CD4-positive, alpha-beta T cell treated with Interleukin-15 for 1 hour (primary cell): Measurements from ENCODE around the gene SRP54.
"Not testable (repeated sequence)": the region's sequence is repeated elsewhere in the genome, so short reads cannot be mapped to it uniquely, and the experiment has no call there.

Experiments used
- DNase-seq: peaks from one replicate; pipeline ENCODE4 v3.0.0-alpha.2; 2020

The SRP54 gene

GRCh38 chr14:34985740-34986139, 2.9 kb downstream of the SRP54 start:
- no peak for DNase-seq

- no peak for DNase-seq
These were observed 4.4 kb downstream of the SRP54 start for GRCh38 chr14:34987180-34987579.

DNA sequence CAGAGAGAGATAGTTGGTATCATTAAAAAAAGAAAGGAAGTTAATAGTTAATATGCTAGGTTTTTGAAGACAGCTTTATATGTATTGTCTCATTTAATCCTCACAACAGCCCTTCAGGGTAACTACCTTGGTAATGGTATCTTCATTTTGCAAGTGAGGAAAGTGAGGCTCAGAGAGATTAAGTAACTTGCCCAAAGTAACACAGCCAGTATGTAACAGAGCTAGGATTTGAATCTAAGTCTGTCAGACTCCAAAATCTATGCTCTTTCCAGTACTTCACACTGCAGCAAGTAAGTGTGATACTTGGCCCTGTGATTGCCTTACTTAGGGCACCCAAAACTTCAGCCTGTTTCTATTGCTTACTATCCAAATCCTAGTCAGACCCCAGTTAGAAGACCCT, 7.0 kb downstream of the SRP54 start:
- no peak for DNase-seq

DNA sequence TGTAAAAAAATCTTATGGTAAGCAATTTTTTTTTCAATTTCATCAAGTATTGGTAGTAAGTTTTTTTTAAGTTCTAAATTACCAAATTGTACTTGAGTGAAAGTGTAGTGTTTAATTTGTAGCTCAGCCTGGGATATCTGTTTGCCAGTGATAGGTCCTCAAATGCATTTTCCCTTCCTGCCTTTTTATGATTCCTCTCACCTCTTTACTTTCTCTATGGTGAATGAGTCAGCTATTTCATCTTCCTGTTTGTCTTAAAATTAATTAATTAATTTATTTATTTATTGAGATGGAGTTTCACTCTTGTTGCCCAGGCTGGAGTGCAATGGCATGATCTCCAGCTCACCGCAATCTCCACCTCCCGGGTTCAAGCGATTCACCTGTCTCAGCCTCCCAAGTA, 10.6 kb downstream of the SRP54 start:
- no peak for DNase-seq

DNA sequence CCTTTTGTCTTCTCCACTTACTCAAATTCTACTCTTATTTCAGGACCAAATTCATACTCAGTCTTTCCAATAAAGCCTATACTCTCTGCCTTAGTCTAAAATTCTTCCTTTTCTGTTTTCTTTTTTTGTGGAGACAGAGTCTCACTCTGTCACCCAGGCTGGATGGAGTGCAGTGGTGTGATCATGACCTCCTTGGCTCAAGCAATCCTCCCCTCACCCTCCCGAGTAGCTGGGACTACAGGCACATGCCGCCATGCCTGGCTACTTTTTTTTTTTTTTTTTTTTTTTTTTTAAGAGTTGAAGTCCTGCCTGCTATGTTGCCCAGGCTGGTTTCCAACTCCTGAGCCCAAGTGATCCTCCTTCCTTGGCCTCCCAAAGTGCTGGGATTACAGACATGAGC, 11.9 kb downstream of the SRP54 start:
- DNase-seq, result no peak

DNA sequence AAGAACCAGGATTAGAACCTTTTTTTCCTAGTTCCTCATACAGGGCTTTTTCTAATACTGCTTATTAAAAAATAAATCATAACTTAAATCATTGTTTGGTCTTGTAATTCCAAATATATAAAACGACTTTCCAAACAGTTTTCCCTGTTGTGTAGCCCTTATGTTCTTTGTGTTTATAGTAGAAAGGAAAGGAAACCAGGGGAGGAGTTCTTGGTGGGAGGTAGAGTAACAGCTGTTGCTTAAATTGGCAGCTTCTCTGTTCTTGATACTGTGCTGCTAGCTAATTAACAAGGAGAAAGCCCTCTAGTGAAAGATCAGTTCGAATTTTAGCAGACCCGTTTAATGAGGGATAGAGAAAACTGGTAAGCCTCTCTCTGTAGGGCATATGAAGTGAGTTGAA, 15.0 kb downstream of the SRP54 start:
- no peak for DNase-seq

DNA sequence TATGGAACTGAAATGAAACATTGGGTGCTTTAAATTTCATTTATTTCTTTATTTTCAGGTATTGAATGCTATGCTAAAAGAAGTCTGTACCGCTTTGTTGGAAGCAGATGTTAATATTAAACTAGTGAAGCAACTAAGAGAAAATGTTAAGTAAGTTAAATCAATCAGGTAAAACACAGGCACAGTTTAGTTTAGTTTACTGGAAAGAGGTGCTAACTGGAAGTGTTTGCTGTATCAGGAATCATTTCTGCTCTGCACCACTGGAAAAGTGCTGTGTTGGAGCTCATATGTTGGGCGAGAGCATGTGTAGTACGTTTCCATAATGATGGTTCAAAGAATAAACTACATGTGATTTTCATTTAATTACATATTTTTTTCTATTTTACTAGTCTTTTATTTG, 16.7 kb downstream of the SRP54 start:
- DNase-seq, result no peak

- no peak for DNase-seq
These were observed 18.8 kb downstream of the SRP54 start for GRCh38 chr14:35001621-35002020.

DNA sequence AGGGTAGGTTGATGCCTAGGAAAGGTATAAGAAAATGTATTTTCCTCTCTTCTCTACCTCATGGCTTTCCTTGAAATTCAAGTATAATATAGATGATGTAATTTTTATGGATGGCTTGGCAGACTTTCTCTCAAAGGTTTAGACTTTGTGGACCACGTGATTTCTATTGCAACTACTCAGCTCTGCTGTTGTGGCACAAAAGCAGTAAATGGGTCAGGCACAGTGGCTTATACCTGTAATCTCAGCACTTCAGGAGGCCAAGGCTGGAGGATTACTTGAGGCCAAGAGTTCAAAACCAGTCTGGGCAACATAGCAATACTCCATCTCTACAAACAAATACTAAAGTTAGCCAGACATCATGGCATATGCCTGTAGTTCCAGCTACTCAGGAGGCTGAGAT, 22.0 kb downstream of the SRP54 start:
- no peak for DNase-seq

- DNase-seq, result no peak
These were observed 33.8 kb downstream of the SRP54 start for GRCh38 chr14:35016568-35016967.

- no peak for DNase-seq
These were observed 37.9 kb downstream of the SRP54 start for GRCh38 chr14:35020713-35021112.

GRCh38 chr14:35028435-35028834, 45.6 kb downstream of the SRP54 start:
- no peak for DNase-seq

GRCh38 chr14:35032562-35032961, 49.8 kb downstream of the SRP54 start:
- no peak for DNase-seq

GRCh38 chr14:35034440-35034833, 51.6 kb downstream of the SRP54 start:
- no peak for DNase-seq

DNA sequence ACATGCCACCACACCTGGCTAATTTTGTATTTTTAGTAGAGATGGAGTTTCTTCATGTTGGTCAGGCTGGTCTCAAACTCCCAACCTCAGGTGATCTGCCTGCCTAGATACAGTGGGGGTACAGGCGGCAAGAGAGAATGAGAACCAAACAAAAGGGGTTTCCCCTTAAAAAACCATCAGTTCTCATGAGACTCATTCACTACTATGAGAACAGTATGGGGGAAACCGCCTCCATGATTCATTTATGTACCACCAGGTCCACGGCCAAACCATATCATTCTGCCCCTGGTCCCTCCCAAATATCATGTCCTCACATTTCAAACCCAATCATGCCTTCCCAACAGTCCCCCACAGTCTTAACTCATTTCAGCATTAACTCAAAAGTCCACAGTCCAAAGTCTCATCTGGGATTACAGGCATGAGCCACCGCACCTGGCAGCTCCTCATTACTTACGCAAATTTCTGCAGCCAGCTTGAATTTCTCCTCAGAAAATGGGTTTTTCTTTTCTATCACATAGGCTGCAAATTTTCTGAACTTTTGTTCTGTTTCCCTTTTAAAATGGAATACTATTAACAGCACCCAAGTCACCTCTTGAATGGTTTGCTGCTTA, 52.3 kb downstream of the SRP54 start:
- DNase-seq, result not testable (repeated sequence)

- not testable (repeated sequence) for DNase-seq
These were observed 55.5 kb downstream of the SRP54 start for GRCh38 chr14:35038312-35038711.

- no peak for DNase-seq
These were observed 59.8 kb downstream of the SRP54 start for GRCh38 chr14:35042632-35043031.

- DNase-seq, result no peak
These were observed 60.3 kb downstream of the SRP54 start for GRCh38 chr14:35043046-35043445.

- no peak for DNase-seq
These were observed 62.4 kb downstream of the SRP54 start for GRCh38 chr14:35044939-35045797.

GRCh38 chr14:35045798-35046047, 62.9 kb downstream of the SRP54 start:
- no peak for DNase-seq

DNA sequence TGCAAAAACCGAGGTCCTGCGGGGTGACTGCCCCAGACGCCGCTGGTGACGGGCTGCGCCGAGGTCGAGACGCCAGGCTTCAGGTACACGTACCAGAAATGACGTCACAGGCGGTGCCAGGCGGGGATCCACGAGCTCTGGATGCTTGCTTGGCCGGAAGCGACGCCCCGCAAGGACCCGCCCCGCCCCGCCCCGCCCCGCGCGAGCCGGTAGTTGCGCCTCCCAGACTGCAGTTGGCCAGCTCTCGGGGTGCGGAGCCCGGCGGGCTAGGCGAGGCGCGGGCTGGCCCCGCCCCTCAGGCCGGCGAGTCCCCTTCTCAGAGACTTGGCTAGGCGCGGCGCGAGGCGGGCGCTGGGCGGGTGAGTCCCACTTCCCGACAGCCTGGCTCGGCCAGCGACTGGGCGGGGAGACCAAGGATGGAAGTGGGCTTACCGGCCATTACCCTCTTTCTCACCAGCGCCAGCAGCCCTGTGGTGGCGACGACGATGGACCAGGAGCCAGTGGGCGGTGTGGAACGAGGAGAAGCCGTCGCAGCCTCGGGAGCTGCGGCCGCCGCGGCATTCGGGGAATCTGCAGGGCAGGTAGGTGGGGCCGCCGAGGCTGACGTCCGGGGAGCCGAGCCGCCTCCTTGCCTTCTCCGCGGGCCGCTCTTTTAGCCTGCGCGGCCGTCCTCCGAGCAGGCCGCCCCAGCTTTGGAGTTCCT, 63.4 kb downstream of the SRP54 start, which contains the start of gene FAM177A1:
FAM177A1 (plus strand) TSS at position 225 of the 703 bp plus-strand sequence; CDS start at position 417, 192 bp downstream.
- peak; percentile 100 for DNase-seq

- DNase-seq, result no peak
These were observed 64.2 kb downstream of the SRP54 start for GRCh38 chr14:35046751-35047536.

GRCh38 chr14:35047976-35048513, 65.3 kb downstream of the SRP54 start:
- no peak for DNase-seq
